HEK293 (cell line): ENCODE data around the gene VCL.

Source experiments
- CTCF ChIA-PET: fragments of 350-600 bp; formaldehyde crosslinking; extraction: SDS; loops from one replicate; lab custom pipeline; 2021; ENCODE audit warnings: antibody characterized with exemption; lab: Yijun Ruan, JAX
- POLR2A ChIA-PET: fragments of 300-600 bp; formaldehyde crosslinking; extraction: SDS; loops from one replicate; lab custom pipeline; 2020; ENCODE audit warnings: antibody characterized with exemption, inconsistent platforms; lab: Yijun Ruan, JAX
- H3K27ac ChIP-seq: fragments of 200-500 bp; sonication (Bioruptor generic); 2 replicates; pipeline ENCODE4 v1.5.1; 2014; ENCODE audit warnings: low read depth, low read length, control low read depth, inconsistent platforms; ENCODE audit errors: extremely low read depth
- H3K36me3 ChIP-seq, 2 experiments: fragments of 200-500 bp in 1 of 2; sonication (Bioruptor generic) in 1 of 2; 1 replicate in 1 of 2; 2 replicates in 1 of 2; pipeline ENCODE4 v1.5.1; 2014 to 2017; ENCODE audit warnings: inconsistent platforms in 2 of 2, low read length in 2 of 2; ENCODE audit not compliant: control insufficient read depth in 2 of 2, insufficient read depth in 1 of 2
- H3K4me1 ChIP-seq: fragments of 200-500 bp; sonication (Bioruptor generic); 2 replicates; pipeline ENCODE4 v1.5.1; 2014; ENCODE audit warnings: mild to moderate bottlenecking, low read length, inconsistent platforms; ENCODE audit not compliant: control insufficient read depth, insufficient read depth
- H3K4me3 ChIP-seq: 2 replicates; pipeline ENCODE4 v1.5.1; 2011; ENCODE audit warnings: low read depth, mild to moderate bottlenecking, control low read depth, low read length, moderate library complexity
- H3K9me3 ChIP-seq: fragments of 200-500 bp; sonication (Bioruptor generic); 2 replicates; pipeline ENCODE4 v1.5.1; 2014; ENCODE audit warnings: low read depth, low read length, inconsistent platforms; ENCODE audit not compliant: control insufficient read depth, insufficient read depth
- EGR2 ChIP-seq: fragments of 450-650 bp; formaldehyde crosslinking; IDR thresholded peaks from 2 replicates; pipeline ENCODE4 v1.5.1; 2016; ENCODE audit warnings: low read depth, missing biosample characterization, missing genetic modification characterization
- GLI2 ChIP-seq: fragments of 450-650 bp; formaldehyde crosslinking; IDR thresholded peaks from 2 replicates; pipeline ENCODE4; 2017; ENCODE audit warnings: missing biosample characterization, missing genetic modification characterization, low read depth, borderline replicate concordance
- PRDM1 ChIP-seq: fragments of 450-650 bp; formaldehyde crosslinking; IDR thresholded peaks from 2 replicates; pipeline ENCODE4; 2016; ENCODE audit warnings: missing biosample characterization, missing genetic modification characterization
- ZBTB21 ChIP-seq: fragments of 450-650 bp; formaldehyde crosslinking; IDR thresholded peaks from 2 replicates; pipeline ENCODE4 v1.5.1; 2017; ENCODE audit warnings: missing biosample characterization, missing genetic modification characterization
- ZNF175 ChIP-seq: fragments of 450-650 bp; formaldehyde crosslinking; IDR thresholded peaks from 2 replicates; pipeline ENCODE4 v1.5.1; 2016; ENCODE audit warnings: missing biosample characterization, missing genetic modification characterization
- ZNF202 ChIP-seq: fragments of 450-650 bp; formaldehyde crosslinking; IDR thresholded peaks from 2 replicates; pipeline ENCODE4 v1.5.1; 2016; ENCODE audit warnings: missing biosample characterization, missing genetic modification characterization, borderline replicate concordance
- ZNF530 ChIP-seq: fragments of 450-650 bp; formaldehyde crosslinking; IDR thresholded peaks from 2 replicates; pipeline ENCODE4 v1.5.1; 2016; ENCODE audit warnings: low read depth, missing biosample characterization, missing genetic modification characterization
- ZNF544 ChIP-seq: fragments of 450-650 bp; formaldehyde crosslinking; IDR thresholded peaks from 2 replicates; pipeline ENCODE4 v1.5.0; 2017; ENCODE audit warnings: missing biosample characterization, missing genetic modification characterization
- ZNF76 ChIP-seq: fragments of 450-650 bp; formaldehyde crosslinking; IDR thresholded peaks from 2 replicates; pipeline ENCODE4; 2016; ENCODE audit warnings: low read depth, missing biosample characterization, missing genetic modification characterization, borderline replicate concordance
- ZNF837 ChIP-seq: fragments of 450-650 bp; formaldehyde crosslinking; IDR thresholded peaks from 2 replicates; pipeline ENCODE4 v1.5.1; 2016; ENCODE audit warnings: missing biosample characterization, missing genetic modification characterization
- ZSCAN30 ChIP-seq: fragments of 450-650 bp; IDR thresholded peaks from 2 replicates; pipeline ENCODE4 v1.5.1; 2018; ENCODE audit warnings: missing biosample characterization, mild to moderate bottlenecking, missing genetic modification characterization, moderate library complexity
- TF ChIP-seq, protein P1 (sequence below): fragments of 450-650 bp; formaldehyde crosslinking; IDR thresholded peaks from 2 replicates; pipeline ENCODE4 v1.5.1; 2016; ENCODE audit warnings: missing biosample characterization, missing genetic modification characterization
- TF ChIP-seq, protein P2 (sequence below): fragments of 450-650 bp; formaldehyde crosslinking; IDR thresholded peaks from 2 replicates; pipeline ENCODE4; 2016; ENCODE audit warnings: missing biosample characterization, missing genetic modification characterization
- TF ChIP-seq, protein P3 (sequence below): fragments of 450-650 bp; formaldehyde crosslinking; IDR thresholded peaks from 2 replicates; pipeline ENCODE4 v1.5.1; 2017; ENCODE audit warnings: missing biosample characterization, missing genetic modification characterization

The VCL gene

DNA sequence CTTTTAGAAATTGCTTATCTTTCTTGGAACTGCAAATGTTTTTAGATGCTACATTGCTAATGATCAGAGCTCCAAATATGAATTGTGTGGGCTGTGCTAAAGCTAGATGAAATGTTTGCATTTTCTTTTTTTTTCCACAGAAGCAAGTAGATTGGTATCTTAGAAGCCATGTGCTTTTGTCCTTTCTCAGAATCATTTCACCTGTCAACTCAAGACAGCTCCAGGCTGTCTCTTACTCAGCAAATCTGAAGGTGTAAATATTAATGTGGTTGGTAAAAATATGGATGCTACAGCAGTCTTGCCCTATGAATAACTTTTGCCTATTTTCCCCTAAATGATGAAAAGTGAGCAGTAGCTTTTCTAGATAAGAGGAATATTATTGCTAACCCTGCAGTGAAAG, 111.5 kb downstream of the VCL start:
- H3K27ac ChIP-seq: no peak overlapping the region
- POLR2A ChIA-PET: interaction anchor here (0.6 kb wide), 1 partner anchor 1144 kb away, joined by 3 read pairs; no protein-coding TSS in a partner anchor
- H3K9me3 ChIP-seq: no peaks in the 10 kb centered on the region
- no peak overlapping the region for H3K4me3 ChIP-seq
- CTCF ChIA-PET: interaction anchor here (0.6 to 2.5 kb wide), 5 partner anchors 12 to 230 kb away, joined by 3 to 8 read pairs (median 4); no protein-coding TSS in a partner anchor
- H3K36me3 ChIP-seq: peaks cover 24 to 95% of the 10 kb centered on the region in 2 experiments
- no peak for TF ChIP-seq EGR2 (tag by site-specific recombination)
- no peak for TF ChIP-seq ZNF76 (tag by site-specific recombination)
- TF ChIP-seq, protein P1, sequence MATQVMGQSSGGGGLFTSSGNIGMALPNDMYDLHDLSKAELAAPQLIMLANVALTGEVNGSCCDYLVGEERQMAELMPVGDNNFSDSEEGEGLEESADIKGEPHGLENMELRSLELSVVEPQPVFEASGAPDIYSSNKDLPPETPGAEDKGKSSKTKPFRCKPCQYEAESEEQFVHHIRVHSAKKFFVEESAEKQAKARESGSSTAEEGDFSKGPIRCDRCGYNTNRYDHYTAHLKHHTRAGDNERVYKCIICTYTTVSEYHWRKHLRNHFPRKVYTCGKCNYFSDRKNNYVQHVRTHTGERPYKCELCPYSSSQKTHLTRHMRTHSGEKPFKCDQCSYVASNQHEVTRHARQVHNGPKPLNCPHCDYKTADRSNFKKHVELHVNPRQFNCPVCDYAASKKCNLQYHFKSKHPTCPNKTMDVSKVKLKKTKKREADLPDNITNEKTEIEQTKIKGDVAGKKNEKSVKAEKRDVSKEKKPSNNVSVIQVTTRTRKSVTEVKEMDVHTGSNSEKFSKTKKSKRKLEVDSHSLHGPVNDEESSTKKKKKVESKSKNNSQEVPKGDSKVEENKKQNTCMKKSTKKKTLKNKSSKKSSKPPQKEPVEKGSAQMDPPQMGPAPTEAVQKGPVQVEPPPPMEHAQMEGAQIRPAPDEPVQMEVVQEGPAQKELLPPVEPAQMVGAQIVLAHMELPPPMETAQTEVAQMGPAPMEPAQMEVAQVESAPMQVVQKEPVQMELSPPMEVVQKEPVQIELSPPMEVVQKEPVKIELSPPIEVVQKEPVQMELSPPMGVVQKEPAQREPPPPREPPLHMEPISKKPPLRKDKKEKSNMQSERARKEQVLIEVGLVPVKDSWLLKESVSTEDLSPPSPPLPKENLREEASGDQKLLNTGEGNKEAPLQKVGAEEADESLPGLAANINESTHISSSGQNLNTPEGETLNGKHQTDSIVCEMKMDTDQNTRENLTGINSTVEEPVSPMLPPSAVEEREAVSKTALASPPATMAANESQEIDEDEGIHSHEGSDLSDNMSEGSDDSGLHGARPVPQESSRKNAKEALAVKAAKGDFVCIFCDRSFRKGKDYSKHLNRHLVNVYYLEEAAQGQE (tag by site-specific recombination): no peak
- no peak for TF ChIP-seq ZSCAN30 (tag by site-specific recombination)
- TF ChIP-seq, protein P2, sequence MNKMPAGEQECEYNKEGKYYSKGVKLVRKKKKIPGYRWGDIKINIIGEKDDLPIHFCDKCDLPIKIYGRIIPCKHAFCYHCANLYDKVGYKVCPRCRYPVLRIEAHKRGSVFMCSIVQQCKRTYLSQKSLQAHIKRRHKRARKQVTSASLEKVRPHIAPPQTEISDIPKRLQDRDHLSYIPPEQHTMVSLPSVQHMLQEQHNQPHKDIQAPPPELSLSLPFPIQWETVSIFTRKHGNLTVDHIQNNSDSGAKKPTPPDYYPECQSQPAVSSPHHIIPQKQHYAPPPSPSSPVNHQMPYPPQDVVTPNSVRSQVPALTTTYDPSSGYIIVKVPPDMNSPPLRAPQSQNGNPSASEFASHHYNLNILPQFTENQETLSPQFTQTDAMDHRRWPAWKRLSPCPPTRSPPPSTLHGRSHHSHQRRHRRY (tag by site-specific recombination): no peak
- no peak for TF ChIP-seq GLI2
- TF ChIP-seq, protein P3, sequence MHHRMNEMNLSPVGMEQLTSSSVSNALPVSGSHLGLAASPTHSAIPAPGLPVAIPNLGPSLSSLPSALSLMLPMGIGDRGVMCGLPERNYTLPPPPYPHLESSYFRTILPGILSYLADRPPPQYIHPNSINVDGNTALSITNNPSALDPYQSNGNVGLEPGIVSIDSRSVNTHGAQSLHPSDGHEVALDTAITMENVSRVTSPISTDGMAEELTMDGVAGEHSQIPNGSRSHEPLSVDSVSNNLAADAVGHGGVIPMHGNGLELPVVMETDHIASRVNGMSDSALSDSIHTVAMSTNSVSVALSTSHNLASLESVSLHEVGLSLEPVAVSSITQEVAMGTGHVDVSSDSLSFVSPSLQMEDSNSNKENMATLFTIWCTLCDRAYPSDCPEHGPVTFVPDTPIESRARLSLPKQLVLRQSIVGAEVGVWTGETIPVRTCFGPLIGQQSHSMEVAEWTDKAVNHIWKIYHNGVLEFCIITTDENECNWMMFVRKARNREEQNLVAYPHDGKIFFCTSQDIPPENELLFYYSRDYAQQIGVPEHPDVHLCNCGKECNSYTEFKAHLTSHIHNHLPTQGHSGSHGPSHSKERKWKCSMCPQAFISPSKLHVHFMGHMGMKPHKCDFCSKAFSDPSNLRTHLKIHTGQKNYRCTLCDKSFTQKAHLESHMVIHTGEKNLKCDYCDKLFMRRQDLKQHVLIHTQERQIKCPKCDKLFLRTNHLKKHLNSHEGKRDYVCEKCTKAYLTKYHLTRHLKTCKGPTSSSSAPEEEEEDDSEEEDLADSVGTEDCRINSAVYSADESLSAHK (tag by site-specific recombination): no peak
- no peak for TF ChIP-seq PRDM1 (tag by site-specific recombination)
- TF ChIP-seq, all 188 proteins: peak for 0
- H3K4me1 ChIP-seq: no peaks in the 10 kb centered on the region

DNA sequence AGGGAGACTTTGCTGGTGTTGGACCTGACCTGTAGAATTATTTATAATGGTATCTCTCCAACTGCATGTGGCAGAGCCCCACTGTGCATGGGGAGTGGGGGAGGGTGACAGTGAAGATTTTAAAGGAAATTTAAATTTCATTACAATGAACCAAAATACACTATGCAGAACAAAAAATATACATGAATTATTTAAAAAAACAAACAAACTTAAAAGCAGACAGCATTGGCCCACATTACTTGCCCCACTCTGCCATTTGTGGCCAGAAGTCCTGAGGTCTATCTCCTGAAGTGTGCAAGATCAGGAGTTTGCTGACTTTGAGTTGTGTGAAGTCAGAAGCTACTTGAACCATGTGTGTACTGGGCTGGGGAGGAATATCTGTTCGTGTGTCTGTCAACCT, 112.2 kb downstream of the VCL start:
- Histone ChIP-seq H3K4me3 (no peak overlapping the region), H3K27ac (no peak overlapping the region), H3K9me3 (no peaks in the 10 kb centered on the region), H3K4me1 (no peaks in the 10 kb centered on the region)
- POLR2A ChIA-PET: no interaction called here
- TF ChIP-seq ZNF837 (tag by site-specific recombination) (no peak), ZNF544 (tag by site-specific recombination) (no peak), ZNF530 (tag by site-specific recombination) (no peak), ZNF202 (tag by site-specific recombination) (no peak), ZNF175 (tag by site-specific recombination) (no peak), ZBTB21 (tag by site-specific recombination) (no peak)
- TF ChIP-seq, protein P1 (tag by site-specific recombination): no peak
- TF ChIP-seq, all 188 proteins: peak for 0
- CTCF ChIA-PET: interaction anchor here (0.7 to 1.1 kb wide), 4 partner anchors 104 to 230 kb away, joined by 3 to 4 read pairs (median 3); no protein-coding TSS in a partner anchor
- peaks cover 30 to 95% of the 10 kb centered on the region in 2 experiments for H3K36me3 ChIP-seq
